HG02610 (cell line): ENCODE results near the gene EPHA4.

ENCODE experiments used
- ATAC-seq: cut with Tn5 transposase; IDR thresholded peaks from one replicate; pipeline ENCODE4 v1.9.1; 2021; ENCODE audit warnings: mild to moderate bottlenecking, moderate library complexity; ENCODE audit not compliant: unreplicated experiment

EPHA4 gene

GRCh38 chr2:221370857-221371211, 201.3 kb downstream of the EPHA4 start:
- no peak for ATAC-seq

GRCh38 chr2:221370076-221370856, 201.8 kb downstream of the EPHA4 start:
- ATAC-seq: no peak
